GM13977 (cell line): ENCODE data around the gene ISCA1.

ENCODE experiments used
- DNase-seq: peaks from one replicate; pipeline ENCODE4 v3.0.0; 2012; ENCODE audit warnings: low spot score
- CTCF ChIP-seq: IDR thresholded peaks from 2 replicates; pipeline ENCODE4 v1.5.1; 2012; ENCODE audit warnings: mild to moderate bottlenecking, control low read depth; ENCODE audit not compliant: insufficient read depth; ENCODE audit errors: extremely low read depth, missing control alignments
- in situ Hi-C: fragments of 300-500 bp; cut with MboI; formaldehyde crosslinking; loops from one replicate; pipeline ENCODE4 v1.12.0; 2022; ENCODE audit warnings: low sequenced_read_pairs, low pct_unique_long_range_greater_than_20kb, mixed read lengths, inconsistent platforms; ENCODE audit not compliant: unreplicated experiment

ISCA1 gene

DNA sequence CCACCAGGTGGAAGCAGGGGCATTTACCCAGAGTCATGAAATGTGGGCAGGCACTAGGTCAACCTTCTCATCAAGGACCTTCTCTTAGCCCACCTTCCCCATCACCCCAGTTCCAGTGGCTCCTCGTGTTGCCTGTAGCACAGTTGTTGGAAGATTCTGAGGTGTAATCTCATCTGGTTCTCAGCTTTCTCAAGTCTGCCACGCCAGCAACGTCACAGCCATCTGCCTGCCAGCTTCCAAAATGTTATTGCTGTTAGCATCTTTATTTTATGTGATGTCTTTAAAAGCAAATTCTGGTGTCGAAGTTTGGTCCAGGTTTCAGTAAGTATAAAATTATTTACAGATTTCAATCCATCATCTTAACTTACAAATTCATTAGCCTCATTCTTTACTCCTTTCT is 33.6 kb downstream of the ISCA1 start:
- in situ Hi-C loops = no loop called here
- TF ChIP-seq CTCF = no peak
- no peak for DNase-seq

DNA sequence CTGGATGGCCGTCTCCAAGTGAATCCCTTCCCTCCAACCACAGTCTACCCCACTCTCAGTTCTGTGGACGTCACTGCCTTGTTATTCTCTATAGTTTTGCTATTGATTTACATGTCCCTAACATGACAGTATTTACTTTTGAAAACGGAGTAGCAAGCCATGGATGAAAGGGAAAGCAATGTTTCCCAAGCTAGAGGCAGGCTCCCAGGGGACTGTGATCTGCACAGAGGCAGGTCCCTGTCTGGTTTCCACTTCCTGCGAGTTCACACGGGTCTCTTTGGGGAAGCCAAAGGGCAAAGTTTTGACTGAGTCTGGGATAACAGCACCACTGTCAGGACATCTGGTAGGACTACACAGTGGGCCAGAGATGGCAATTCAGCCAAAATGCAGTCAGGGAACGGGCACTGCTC is 35.6 kb downstream of the ISCA1 start:
- DNase-seq = peak; percentile 40
- in situ Hi-C loops = no loop called here
- peak; percentile 45 for TF ChIP-seq CTCF

DNA sequence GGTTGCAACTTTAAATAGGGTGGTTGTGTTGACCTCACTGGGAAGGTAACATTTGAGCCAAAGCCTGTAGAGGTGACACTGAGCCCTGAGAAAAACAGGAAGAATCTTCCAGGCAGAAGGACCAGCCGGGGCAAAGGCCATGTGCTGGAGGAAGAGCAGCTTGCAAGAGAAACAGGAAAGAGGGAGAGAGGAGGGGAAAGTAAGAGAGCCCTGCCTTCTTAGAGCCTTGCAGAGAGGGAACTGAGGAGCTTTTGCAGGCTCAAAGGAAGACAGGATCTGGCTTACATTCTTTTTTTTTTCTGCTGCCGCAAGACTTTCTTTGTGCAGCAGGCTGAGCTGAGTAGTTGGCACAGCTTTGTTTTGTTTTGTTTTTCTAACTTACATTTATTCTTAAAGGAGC is 40.3 kb downstream of the ISCA1 start:
- in situ Hi-C loops = no loop called here
- no peak for TF ChIP-seq CTCF
- no peak for DNase-seq

DNA sequence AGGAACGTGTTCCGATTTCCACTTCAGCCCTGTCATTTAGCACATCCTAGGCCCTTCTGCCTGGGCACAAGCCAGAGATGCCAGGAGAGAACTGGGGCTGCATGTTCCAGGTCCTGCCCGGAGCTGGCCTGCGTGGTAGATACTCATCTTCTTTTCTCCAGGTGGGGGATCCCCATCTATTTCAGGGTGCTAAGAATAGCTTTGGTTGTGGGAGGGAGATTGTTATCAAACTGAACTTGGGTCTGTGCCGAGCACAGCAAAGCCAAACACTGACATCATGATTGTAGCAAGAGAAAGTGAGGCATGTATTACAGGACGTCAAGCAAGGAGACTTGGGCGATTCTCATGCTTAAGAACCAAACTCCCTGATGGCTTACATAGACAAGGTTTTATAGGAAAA is 41.1 kb downstream of the ISCA1 start:
- in situ Hi-C loops = no loop called here
- DNase-seq = no peak
- no peak for TF ChIP-seq CTCF

GRCh38 chr9:86238861-86239770 is 43.2 kb downstream of the ISCA1 start:
- TF ChIP-seq CTCF = no peak
- in situ Hi-C loops = no loop called here
- no peak for DNase-seq

GRCh38 chr9:86230858-86231257 is 51.5 kb downstream of the ISCA1 start:
- TF ChIP-seq CTCF = no peak
- in situ Hi-C loops = no loop called here
- DNase-seq = no peak
